Liver (tissue), 3 donors: ENCODE results near the gene C1orf94.

Source experiments
- CTCF ChIP-seq: fragments of 150-350 bp; IDR thresholded peaks from 2 replicates; pipeline ENCODE4 v1.5.1; 2017; ENCODE audit warnings: improper control_type of control experiment, low read depth, low read length; ENCODE audit not compliant: missing input control
- EGR1 ChIP-seq, 2 donors: IDR thresholded peaks; 2 replicates each; pipeline ENCODE4 v1.6.1; 2016 to 2018; ENCODE audit warnings: antibody characterized with exemption in 2 of 2, low read depth in 2 of 2
- FOXA2 ChIP-seq: IDR thresholded peaks from 2 replicates; pipeline ENCODE4 v1.6.1; 2016; ENCODE audit warnings: antibody characterized with exemption
- JUND ChIP-seq, 2 donors: IDR thresholded peaks; 2 replicates each; pipeline ENCODE4 v1.6.1; 2016; ENCODE audit warnings: antibody characterized with exemption in 2 of 2
- MAX ChIP-seq: IDR thresholded peaks from 2 replicates; pipeline ENCODE4 v1.6.1; 2016; ENCODE audit warnings: antibody characterized with exemption
- RAD21 ChIP-seq, 2 donors: IDR thresholded peaks; 2 replicates each; pipeline ENCODE4 v1.6.1; 2016; ENCODE audit warnings: antibody characterized with exemption in 2 of 2, mild to moderate bottlenecking in 2 of 2
- RXRA ChIP-seq, 2 donors: IDR thresholded peaks; 2 replicates each; pipeline ENCODE4 v1.6.1; 2017 to 2018; ENCODE audit warnings: antibody characterized with exemption in 2 of 2, mild to moderate bottlenecking in 1 of 2
- TAF1 ChIP-seq: conservative IDR thresholded peaks from 2 replicates; pipeline ENCODE4 v1.6.1; 2016; ENCODE audit warnings: antibody characterized with exemption, mild to moderate bottlenecking
- YY1 ChIP-seq: IDR thresholded peaks from 2 replicates; pipeline ENCODE4 v1.6.1; 2016; ENCODE audit warnings: antibody characterized with exemption, mild to moderate bottlenecking
- TF ChIP-seq, protein P1 (sequence below): IDR thresholded peaks from 2 replicates; pipeline ENCODE4 v1.6.1; 2016; ENCODE audit warnings: antibody characterized with exemption, mild to moderate bottlenecking
- TF ChIP-seq, protein P2 (sequence below): IDR thresholded peaks from 2 replicates; pipeline ENCODE4 v1.6.1; 2016; ENCODE audit warnings: antibody characterized with exemption
- donor health status: healthy.
- donor health status: healthy.

- TF ChIP-seq CTCF (no peak), FOXA2 (no peak), TAF1 (no peak), RXRA (IDR thresholded peaks at IDR 0.05) (no peak), MAX (no peak), RAD21 (IDR thresholded peaks at IDR 0.05) (no peak), EGR1 (IDR thresholded peaks at IDR 0.05; ENCODE audit: low read depth in 2 of 2) (no peak), YY1 (no peak), JUND (IDR thresholded peaks at IDR 0.05) (no peak)
- TF ChIP-seq, protein P1, sequence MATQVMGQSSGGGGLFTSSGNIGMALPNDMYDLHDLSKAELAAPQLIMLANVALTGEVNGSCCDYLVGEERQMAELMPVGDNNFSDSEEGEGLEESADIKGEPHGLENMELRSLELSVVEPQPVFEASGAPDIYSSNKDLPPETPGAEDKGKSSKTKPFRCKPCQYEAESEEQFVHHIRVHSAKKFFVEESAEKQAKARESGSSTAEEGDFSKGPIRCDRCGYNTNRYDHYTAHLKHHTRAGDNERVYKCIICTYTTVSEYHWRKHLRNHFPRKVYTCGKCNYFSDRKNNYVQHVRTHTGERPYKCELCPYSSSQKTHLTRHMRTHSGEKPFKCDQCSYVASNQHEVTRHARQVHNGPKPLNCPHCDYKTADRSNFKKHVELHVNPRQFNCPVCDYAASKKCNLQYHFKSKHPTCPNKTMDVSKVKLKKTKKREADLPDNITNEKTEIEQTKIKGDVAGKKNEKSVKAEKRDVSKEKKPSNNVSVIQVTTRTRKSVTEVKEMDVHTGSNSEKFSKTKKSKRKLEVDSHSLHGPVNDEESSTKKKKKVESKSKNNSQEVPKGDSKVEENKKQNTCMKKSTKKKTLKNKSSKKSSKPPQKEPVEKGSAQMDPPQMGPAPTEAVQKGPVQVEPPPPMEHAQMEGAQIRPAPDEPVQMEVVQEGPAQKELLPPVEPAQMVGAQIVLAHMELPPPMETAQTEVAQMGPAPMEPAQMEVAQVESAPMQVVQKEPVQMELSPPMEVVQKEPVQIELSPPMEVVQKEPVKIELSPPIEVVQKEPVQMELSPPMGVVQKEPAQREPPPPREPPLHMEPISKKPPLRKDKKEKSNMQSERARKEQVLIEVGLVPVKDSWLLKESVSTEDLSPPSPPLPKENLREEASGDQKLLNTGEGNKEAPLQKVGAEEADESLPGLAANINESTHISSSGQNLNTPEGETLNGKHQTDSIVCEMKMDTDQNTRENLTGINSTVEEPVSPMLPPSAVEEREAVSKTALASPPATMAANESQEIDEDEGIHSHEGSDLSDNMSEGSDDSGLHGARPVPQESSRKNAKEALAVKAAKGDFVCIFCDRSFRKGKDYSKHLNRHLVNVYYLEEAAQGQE = no peak
- TF ChIP-seq, protein P2, sequence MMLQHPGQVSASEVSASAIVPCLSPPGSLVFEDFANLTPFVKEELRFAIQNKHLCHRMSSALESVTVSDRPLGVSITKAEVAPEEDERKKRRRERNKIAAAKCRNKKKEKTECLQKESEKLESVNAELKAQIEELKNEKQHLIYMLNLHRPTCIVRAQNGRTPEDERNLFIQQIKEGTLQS = no peak
Observed at GRCh38 chr1:34143975-34144374, 32.7 kb upstream of the C1orf94 start.
